Ishikawa (cell line): ENCODE results near the gene CDC42EP5.

ENCODE experiments used
- CEBPB ChIP-seq: IDR thresholded peaks from 2 replicates; pipeline ENCODE4 v1.6.1; 2012
- CREB1 ChIP-seq: IDR thresholded peaks from 2 replicates; pipeline ENCODE4 v1.6.1; 2012; ENCODE audit warnings: low read depth
- EGR1 ChIP-seq: IDR thresholded peaks from 2 replicates; pipeline ENCODE4 v1.6.1; 2012
- EP300 ChIP-seq: IDR thresholded peaks from 2 replicates; pipeline ENCODE4 v1.6.1; 2012; ENCODE audit warnings: borderline replicate concordance
- FOXM1 ChIP-seq: IDR thresholded peaks from 2 replicates; pipeline ENCODE4 v1.6.1; 2012; ENCODE audit warnings: low read depth, borderline replicate concordance
- NFIC ChIP-seq: IDR thresholded peaks from 2 replicates; pipeline ENCODE4 v1.6.1; 2012
- RAD21 ChIP-seq: IDR thresholded peaks from 2 replicates; pipeline ENCODE4 v1.6.1; 2012; ENCODE audit warnings: low read depth
- TAF1 ChIP-seq: IDR thresholded peaks from 2 replicates; pipeline ENCODE4 v1.6.1; 2012; ENCODE audit warnings: low read depth, mild to moderate bottlenecking
- TCF12 ChIP-seq: IDR thresholded peaks from 2 replicates; pipeline ENCODE4 v1.6.1; 2012; ENCODE audit warnings: low read depth
- TEAD4 ChIP-seq: IDR thresholded peaks from 2 replicates; pipeline ENCODE4 v1.6.1; 2012
- YY1 ChIP-seq: IDR thresholded peaks from 2 replicates; pipeline ENCODE4 v1.6.1; 2012; ENCODE audit warnings: low read depth
- ZBTB7A ChIP-seq: IDR thresholded peaks from 2 replicates; pipeline ENCODE4 v1.6.1; 2012; ENCODE audit warnings: low read depth
- TF ChIP-seq, protein P1 (sequence below): IDR thresholded peaks from 2 replicates; pipeline ENCODE4 v1.6.1; 2012; ENCODE audit warnings: low read depth, mild to moderate bottlenecking
- TF ChIP-seq, protein P2 (sequence below): IDR thresholded peaks from 2 replicates; pipeline ENCODE4 v1.6.1; 2012
- TF ChIP-seq, protein P3 (sequence below): IDR thresholded peaks from 2 replicates; pipeline ENCODE4 v1.6.1; 2012

Gene CDC42EP5, protein sequence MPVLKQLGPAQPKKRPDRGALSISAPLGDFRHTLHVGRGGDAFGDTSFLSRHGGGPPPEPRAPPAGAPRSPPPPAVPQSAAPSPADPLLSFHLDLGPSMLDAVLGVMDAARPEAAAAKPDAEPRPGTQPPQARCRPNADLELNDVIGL

DNA sequence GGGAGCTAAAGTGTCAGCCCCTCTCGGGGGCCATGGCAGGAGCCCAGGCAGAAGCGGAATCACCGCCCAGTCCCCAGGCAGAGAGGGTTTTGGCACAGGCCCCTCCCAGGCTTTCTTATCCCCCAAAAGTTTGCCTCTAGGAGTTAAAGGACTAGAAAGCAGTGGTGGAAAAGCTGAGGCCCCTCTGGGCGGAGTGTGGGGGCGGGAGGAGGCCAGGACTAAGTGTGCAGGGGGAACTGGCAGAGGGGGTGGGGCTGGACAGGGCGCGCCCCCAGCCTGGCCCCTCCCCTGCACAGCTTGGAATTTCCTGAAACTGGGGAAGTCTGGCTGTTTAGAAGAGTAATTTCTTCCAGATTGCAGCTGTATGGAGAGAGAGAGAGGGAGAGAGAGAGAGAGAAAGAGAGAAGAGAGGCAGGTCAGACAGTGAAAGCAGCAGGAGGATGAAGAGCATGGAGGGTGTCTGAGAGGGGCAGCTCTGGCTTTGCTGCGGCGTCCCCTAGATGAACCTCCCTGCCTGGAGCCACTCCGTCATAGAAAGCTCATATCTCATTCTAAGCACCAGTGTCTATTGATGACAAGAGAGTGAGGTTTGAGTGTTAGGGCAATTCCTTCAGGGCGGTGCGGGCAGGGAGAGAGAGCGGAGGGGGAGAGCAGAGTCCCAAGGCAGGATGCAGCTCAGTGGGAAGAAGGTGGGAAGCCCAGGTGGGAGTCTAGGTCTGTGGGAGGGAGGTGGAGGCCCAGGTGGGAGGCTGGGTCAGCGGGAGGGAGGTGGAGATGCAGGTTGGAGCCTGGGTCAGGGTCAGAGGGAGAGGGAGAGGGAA, at the start of gene CDC42EP5:
Gene CDC42EP5, minus strand, starts transcription at position 226 of the 821 bp plus-strand sequence. CDS start 7,749 bp downstream, outside the sequence.
- TF ChIP-seq TEAD4 (0 out of 2 replicates have a peak, but pooled peaks have one; percentile 20), ZBTB7A (no peak)

DNA sequence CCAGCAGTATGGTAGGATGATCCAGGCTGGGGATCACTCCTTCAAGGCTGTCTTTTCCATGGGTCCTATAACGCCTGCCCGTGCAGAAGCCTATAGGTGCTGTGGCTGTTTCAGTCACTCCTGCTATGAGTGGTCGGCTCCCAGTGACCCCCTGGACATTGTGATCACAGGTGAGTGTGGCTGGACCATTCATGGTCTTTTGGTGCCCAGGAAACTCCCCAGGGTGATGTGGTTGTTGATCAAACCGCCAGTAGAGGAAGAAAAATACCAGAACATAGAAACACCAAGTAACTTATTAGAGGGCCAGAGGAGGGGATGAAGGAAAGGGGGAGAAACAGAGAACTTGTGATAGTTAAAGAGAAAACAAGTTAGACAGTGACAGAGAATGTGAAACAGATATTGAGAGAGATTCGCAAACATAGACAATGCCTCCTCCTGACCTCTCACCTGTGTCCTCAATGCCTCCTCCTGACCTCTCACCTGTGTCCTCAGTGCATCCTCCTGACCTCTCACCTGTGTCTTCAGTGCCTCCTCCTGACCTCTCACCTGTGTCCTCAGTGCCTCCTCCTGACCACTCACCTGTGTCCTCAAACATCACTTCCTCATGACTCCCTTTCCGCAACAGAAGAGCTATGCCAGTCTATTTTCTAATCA, 48.9 kb upstream of the CDC42EP5 start:
- no peak for TF ChIP-seq EGR1
- TF ChIP-seq, protein P1, sequence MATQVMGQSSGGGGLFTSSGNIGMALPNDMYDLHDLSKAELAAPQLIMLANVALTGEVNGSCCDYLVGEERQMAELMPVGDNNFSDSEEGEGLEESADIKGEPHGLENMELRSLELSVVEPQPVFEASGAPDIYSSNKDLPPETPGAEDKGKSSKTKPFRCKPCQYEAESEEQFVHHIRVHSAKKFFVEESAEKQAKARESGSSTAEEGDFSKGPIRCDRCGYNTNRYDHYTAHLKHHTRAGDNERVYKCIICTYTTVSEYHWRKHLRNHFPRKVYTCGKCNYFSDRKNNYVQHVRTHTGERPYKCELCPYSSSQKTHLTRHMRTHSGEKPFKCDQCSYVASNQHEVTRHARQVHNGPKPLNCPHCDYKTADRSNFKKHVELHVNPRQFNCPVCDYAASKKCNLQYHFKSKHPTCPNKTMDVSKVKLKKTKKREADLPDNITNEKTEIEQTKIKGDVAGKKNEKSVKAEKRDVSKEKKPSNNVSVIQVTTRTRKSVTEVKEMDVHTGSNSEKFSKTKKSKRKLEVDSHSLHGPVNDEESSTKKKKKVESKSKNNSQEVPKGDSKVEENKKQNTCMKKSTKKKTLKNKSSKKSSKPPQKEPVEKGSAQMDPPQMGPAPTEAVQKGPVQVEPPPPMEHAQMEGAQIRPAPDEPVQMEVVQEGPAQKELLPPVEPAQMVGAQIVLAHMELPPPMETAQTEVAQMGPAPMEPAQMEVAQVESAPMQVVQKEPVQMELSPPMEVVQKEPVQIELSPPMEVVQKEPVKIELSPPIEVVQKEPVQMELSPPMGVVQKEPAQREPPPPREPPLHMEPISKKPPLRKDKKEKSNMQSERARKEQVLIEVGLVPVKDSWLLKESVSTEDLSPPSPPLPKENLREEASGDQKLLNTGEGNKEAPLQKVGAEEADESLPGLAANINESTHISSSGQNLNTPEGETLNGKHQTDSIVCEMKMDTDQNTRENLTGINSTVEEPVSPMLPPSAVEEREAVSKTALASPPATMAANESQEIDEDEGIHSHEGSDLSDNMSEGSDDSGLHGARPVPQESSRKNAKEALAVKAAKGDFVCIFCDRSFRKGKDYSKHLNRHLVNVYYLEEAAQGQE = no peak
- no peak for TF ChIP-seq TCF12
- no peak for TF ChIP-seq TEAD4
- TF ChIP-seq CREB1 = no peak
- no peak for TF ChIP-seq EP300
- TF ChIP-seq NFIC = no peak
- no peak for TF ChIP-seq YY1
- TF ChIP-seq, protein P2, sequence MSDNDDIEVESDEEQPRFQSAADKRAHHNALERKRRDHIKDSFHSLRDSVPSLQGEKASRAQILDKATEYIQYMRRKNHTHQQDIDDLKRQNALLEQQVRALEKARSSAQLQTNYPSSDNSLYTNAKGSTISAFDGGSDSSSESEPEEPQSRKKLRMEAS = no peak
- TF ChIP-seq ZBTB7A = no peak
- TF ChIP-seq RAD21 = no peak
- TF ChIP-seq TAF1 = no peak
- TF ChIP-seq, protein P3, sequence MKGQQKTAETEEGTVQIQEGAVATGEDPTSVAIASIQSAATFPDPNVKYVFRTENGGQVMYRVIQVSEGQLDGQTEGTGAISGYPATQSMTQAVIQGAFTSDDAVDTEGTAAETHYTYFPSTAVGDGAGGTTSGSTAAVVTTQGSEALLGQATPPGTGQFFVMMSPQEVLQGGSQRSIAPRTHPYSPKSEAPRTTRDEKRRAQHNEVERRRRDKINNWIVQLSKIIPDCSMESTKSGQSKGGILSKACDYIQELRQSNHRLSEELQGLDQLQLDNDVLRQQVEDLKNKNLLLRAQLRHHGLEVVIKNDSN = no peak
- TF ChIP-seq CEBPB = no peak
- TF ChIP-seq FOXM1 = no peak

DNA sequence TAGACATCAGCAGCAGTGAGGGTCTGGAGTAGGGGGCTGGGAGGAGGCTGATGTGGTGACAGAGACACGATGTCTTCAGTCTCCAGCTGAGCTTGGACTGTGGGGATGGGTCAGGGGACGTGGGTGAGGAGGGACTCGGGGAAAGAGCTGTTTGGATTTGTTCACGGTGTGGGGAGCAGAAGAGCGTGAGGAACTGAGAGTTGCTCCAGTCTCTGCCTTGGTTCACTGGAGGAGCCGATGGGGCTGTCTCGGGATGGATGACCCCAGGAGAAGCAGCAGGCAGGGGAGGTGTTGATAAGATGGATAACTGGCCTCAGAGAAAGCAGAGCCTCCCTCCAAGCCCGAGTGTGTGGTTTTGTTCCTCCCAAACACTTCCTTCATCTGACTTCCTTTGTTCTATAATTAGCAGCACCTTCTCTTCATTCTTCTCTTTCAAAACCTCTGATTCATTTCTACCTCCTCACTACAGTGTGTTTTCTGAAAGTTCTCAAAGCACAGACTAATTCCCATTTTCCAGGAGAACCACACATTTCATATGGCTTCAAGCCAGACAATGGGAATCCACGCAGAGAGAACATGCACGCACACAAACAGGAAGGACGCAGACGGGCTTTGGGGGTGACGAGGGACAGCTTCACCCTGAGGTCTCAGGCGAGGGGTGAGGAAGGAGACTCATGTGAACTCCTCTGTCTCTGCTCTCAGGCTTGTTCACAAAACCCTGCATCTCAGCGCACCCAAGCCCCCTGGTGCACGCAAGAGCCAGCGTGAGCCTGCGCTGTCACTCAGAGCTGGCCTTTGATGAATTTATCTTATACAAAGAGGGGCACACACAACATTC, 48.1 kb upstream of the CDC42EP5 start:
- no peak for TF ChIP-seq ZBTB7A
- TF ChIP-seq TCF12 = no peak
- TF ChIP-seq CEBPB = no peak
- no peak for TF ChIP-seq TAF1
- TF ChIP-seq EGR1 = no peak
- TF ChIP-seq TEAD4 = no peak
- TF ChIP-seq, protein P1 = no peak
- no peak for TF ChIP-seq CREB1
- no peak for TF ChIP-seq RAD21
- TF ChIP-seq, protein P2 = no peak
- no peak for TF ChIP-seq FOXM1
- TF ChIP-seq EP300 = no peak
- no peak for TF ChIP-seq NFIC
- TF ChIP-seq YY1 = no peak
- TF ChIP-seq, protein P3 = no peak

DNA sequence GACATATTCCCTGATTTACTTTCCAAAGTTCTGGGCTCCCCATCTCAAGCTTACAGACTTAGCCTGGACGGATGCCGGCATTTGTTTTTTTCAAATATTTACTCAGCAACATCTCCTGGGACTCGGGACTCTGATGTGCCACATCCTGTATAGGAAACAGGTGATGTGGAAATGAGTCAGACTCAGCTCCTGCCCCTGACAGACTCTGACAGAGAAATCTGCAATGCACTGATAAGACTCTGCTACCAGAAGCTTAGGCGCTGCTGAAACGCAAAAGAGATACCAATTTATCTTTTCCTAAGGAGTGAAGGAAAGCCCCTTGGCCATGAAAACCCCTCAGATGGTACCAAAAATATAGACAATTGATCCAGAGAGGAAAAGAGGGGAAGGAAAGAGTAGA, 45.7 kb upstream of the CDC42EP5 start:
- TF ChIP-seq, protein P3 = no peak
- TF ChIP-seq ZBTB7A (no peak), TAF1 (no peak), NFIC (no peak), YY1 (no peak), EP300 (no peak), TCF12 (no peak), CREB1 (no peak), RAD21 (no peak)
- TF ChIP-seq, protein P2 = no peak
- TF ChIP-seq, protein P1 = no peak
